DOHH2 (cell line): ENCODE measurements around the gene TMEM140.

Experiments
- H3F3A ChIP-seq: fragments of 200-600 bp; sonication (generic), shearing (Covaris generic); 2 replicates; pipeline ENCODE4 v1.6.0; 2016; ENCODE audit warnings: antibody characterized with exemption, mild to moderate bottlenecking; ENCODE audit not compliant: control insufficient read depth, insufficient read depth
- H3K27ac ChIP-seq: fragments of 200-600 bp; sonication (generic); 2 replicates; pipeline ENCODE4 v1.5.1; 2014; ENCODE audit warnings: low read depth, mild to moderate bottlenecking, low read length, moderate library complexity
- H3K27me3 ChIP-seq: fragments of 200-600 bp; sonication (generic); 2 replicates; pipeline ENCODE4 v1.6.1; 2014; ENCODE audit warnings: mild to moderate bottlenecking, low read length, mixed read lengths; ENCODE audit not compliant: control insufficient read depth
- H3K36me3 ChIP-seq: fragments of 200-600 bp; sonication (generic); 2 replicates; pipeline ENCODE4 v1.6.1; 2014; ENCODE audit warnings: mild to moderate bottlenecking, low read length, moderate library complexity, mixed read lengths; ENCODE audit not compliant: control insufficient read depth
- H3K4me1 ChIP-seq: fragments of 200-600 bp; sonication (generic); 2 replicates; pipeline ENCODE4 v1.6.1; 2014; ENCODE audit warnings: mild to moderate bottlenecking, low read length, mixed read lengths; ENCODE audit not compliant: control insufficient read depth
- H3K4me2 ChIP-seq: fragments of 200-600 bp; sonication (generic); 2 replicates; pipeline ENCODE4 v1.6.0; 2014; ENCODE audit warnings: mild to moderate bottlenecking, low read length, moderate library complexity
- H3K4me3 ChIP-seq: fragments of 200-600 bp; sonication (generic); 2 replicates; pipeline ENCODE4 v1.5.1; 2014; ENCODE audit warnings: mild to moderate bottlenecking, low read length, mixed read lengths
- H3K79me2 ChIP-seq: fragments of 200-600 bp; sonication (generic); 2 replicates; pipeline ENCODE4 v1.6.1; 2014; ENCODE audit warnings: mild to moderate bottlenecking, low read length, mixed read lengths; ENCODE audit not compliant: control insufficient read depth
- H3K9me2 ChIP-seq: fragments of 200-600 bp; sonication (generic); replicated peaks from 2 replicates; pipeline ENCODE4 v1.6.1; 2014; ENCODE audit warnings: mild to moderate bottlenecking, low read length, mixed read lengths; ENCODE audit not compliant: control insufficient read depth
- H3K9me3 ChIP-seq: fragments of 200-600 bp; sonication (generic); 2 replicates; pipeline ENCODE4 v1.6.1; 2014; ENCODE audit warnings: antibody characterized with exemption, low read length, mixed read lengths; ENCODE audit not compliant: control insufficient read depth, insufficient read depth
- H4K20me1 ChIP-seq: fragments of 200-600 bp; sonication (generic); 2 replicates; pipeline ENCODE4 v1.6.0; 2014; ENCODE audit warnings: low read depth, mild to moderate bottlenecking, antibody characterized with exemption, low read length, moderate library complexity; ENCODE audit not compliant: control insufficient read depth, insufficient read depth
- CTCF ChIP-seq: fragments of 200-600 bp; sonication (generic); IDR thresholded peaks from one replicate; pipeline ENCODE4 v1.5.1; 2014; ENCODE audit warnings: antibody characterized with exemption, mild to moderate bottlenecking, low read depth, low read length; ENCODE audit not compliant: poor library complexity, severe bottlenecking
- EZH2phosphoT487 ChIP-seq: fragments of 200-600 bp; sonication (generic); IDR thresholded peaks from 2 replicates; pipeline ENCODE4 v1.6.1; 2017; ENCODE audit warnings: borderline replicate concordance, mild to moderate bottlenecking, antibody characterized with exemption, low read length, moderate library complexity, mixed read lengths

Gene TMEM140

DNA sequence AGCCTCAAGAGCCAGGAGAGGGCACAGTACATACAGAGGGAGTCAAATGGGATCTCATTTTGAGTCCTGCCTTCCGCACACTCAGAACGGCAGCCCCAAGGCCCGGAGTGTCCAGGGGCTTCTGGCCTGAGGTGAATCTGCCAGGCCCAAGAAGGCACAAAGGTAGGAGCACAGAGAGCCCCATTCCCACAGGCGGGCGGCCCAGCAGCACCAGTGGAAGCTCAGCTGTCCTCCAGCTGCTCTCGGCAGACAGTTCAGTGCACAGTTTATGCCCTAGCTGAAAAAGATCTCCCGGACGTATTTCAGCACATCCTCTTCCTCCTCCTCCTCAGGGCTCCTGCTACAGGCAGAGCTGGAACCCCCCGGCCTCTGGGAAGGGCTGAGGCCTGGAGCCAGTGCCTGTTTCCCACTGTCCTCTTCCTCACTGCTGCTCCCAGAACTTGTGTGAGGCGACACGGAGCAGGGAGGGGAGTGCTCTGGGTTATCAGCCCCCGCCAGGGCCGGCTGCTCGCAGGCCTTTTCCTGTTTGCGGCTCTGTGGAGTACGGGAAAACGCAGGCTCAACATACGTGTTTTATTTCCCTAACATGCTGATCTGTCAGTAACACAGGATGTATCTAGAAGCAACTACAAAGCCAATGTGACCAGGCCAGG lies 18.6 kb downstream of the TMEM140 start:
- Histone ChIP-seq H3K4me1 (peaks cover 22% of the 10 kb centered on the region), H3K79me2 (peaks cover 40% of the 10 kb centered on the region), H3K36me3 (peaks cover 84% of the 10 kb centered on the region), H4K20me1 (no peaks in the 10 kb centered on the region), H3K27me3 (no peaks in the 10 kb centered on the region), H3F3A (peaks cover 13% of the 10 kb centered on the region), H3K4me2 (no peak overlapping the region), H3K9me2 (no peaks in the 10 kb centered on the region), H3K27ac (no peak overlapping the region), H3K9me3 (peaks cover 14% of the 10 kb centered on the region), H3K4me3 (no peak overlapping the region)
- TF ChIP-seq EZH2phosphoT487 = no peak
- TF ChIP-seq CTCF = no peak

DNA sequence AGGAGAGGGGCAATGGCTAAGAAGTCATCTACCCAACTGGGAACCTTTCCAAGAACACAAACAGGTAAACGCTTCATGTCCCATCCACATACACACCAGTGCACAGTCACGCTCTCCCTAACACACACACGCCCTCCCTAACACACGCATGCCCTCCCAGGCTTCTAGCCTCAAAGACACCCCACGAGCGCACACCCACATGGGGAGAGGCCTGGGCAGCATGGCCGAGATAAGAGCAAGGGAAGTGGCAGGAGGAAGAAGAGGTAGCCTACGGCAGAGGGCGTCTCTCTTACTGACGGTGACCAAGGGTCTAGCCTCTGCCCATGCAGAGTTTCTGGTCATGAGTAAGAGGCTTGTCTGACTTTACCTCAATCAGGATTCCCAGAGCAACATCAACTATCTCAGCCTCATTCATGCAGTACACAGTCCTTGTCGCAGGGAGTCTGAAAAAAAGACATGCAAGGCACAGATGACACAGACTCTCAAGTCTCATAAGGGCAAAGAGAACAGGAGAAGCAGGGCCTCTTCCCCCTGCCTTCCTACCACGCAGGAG lies 19.6 kb downstream of the TMEM140 start:
- Histone ChIP-seq H3K9me2 (no peaks in the 10 kb centered on the region), H3K4me2 (0 out of 2 replicates have a peak overlapping the region, but pooled peaks have one; percentile 4), H3K27ac (no peak overlapping the region), H3K4me1 (peaks cover 22% of the 10 kb centered on the region), H3K27me3 (no peaks in the 10 kb centered on the region), H3F3A (peaks cover 13% of the 10 kb centered on the region), H4K20me1 (no peaks in the 10 kb centered on the region), H3K36me3 (peaks cover 74% of the 10 kb centered on the region), H3K9me3 (peaks cover 6% of the 10 kb centered on the region), H3K79me2 (peaks cover 50% of the 10 kb centered on the region), H3K4me3 (no peak overlapping the region)
- TF ChIP-seq EZH2phosphoT487 (no peak), CTCF (no peak)

- Histone ChIP-seq H3K4me2 (no peak overlapping the region), H3K4me3 (no peak overlapping the region), H3K27ac (no peak overlapping the region), H3K9me2 (no peaks in the 10 kb centered on the region), H3K27me3 (no peaks in the 10 kb centered on the region), H3K9me3 (peaks cover under 1% of the 10 kb centered on the region; the same call in 1 of the 2 replicates), H3K4me1 (peaks cover 22% of the 10 kb centered on the region), H3K79me2 (peaks cover 55% of the 10 kb centered on the region), H3F3A (peaks cover 9% of the 10 kb centered on the region), H4K20me1 (no peaks in the 10 kb centered on the region), H3K36me3 (peaks cover 68% of the 10 kb centered on the region)
- TF ChIP-seq EZH2phosphoT487 = no peak
- no peak for TF ChIP-seq CTCF
Observed at GRCh38 chr7:135168001-135168400, 20.1 kb downstream of the TMEM140 start.
